GM21717 (cell line): ENCODE data around the gene SSMEM1.
"Not testable (repeated sequence)": the region's sequence is repeated elsewhere in the genome, so short reads cannot be mapped to it uniquely, and the experiment has no call there.

Source experiments
- ATAC-seq: cut with Tn5 transposase; IDR thresholded peaks from one replicate; pipeline ENCODE4 v1.9.1; 2021; ENCODE audit warnings: mild to moderate bottlenecking, moderate library complexity; ENCODE audit not compliant: unreplicated experiment

The SSMEM1 gene

DNA sequence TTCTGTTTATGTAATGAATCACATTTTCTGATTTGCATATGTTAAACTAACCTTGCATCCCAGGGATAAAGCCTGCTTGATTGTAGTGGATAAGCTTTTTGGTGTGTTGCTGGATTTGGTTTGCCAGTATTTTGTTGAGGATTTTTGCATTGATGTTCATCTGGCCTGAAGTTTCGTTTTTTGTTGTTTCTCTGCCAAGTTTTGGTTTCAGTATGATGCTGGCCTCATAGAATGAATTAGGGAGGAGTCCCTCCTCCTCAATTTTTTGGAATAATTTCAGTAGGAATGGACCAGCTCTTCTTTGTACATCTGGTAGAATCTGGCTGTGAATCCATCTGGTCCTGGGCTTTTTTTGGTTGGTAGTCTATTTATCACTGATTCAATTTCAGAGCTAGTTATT is 35.8 kb downstream of the SSMEM1 start:
- not testable (repeated sequence) for ATAC-seq

DNA sequence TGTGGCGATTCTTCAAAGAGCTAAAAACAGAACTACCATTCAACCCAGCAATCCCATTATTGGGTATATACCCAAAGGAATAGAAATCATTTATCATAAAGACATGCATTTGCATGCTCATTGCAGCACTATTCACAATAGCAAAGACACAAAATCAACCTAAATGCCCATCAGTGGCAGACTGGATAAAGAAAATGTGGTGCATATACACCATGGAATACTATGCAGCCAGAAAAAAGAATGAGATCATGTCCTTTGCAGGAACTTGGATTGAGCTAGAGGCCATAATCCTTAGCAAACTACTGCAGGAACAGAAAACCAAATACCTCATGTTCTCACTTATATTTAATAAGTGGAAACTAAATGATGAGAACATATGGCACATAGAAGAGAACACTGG is 38.8 kb downstream of the SSMEM1 start:
- ATAC-seq, result not testable (repeated sequence)

DNA sequence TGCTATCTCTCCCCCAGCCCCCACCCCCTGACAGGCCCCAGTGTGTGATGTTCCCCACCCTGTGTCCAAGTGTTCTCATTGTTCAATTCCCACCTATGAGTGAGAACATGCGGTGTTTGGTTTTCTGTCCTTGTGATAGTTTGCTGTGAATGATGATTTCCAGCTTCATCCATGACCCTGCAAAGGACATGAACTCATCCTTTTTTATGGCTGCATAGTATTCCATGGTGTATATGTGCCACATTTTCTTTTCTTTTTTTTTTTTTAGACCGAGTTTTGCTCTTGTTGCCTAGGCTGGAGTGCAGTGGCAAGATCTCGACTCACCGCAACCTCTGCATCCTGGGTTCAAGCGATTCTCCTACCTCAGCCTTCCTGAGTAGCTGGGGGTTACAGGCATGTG is 41.2 kb downstream of the SSMEM1 start:
- not testable (repeated sequence) for ATAC-seq

DNA sequence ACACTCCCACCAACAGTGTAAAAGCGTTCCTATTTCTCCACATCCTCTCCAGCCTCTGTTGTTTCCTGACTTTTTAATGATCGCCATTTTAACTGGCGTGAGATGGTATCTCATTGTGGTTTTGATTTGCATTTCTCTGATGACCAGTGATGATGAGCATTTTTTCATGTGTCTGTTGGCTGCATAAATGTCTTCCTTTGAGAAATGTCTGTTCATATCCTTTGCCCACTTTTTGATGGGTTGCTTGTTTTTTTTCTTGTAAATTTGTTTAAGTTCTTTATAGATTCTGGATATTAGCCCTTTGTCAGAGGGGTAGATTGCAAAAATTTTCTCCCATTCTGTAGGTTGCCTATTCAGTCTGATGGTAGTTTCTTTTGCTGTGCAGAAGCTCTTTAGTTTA is 42.0 kb downstream of the SSMEM1 start:
- ATAC-seq, result not testable (repeated sequence)

DNA sequence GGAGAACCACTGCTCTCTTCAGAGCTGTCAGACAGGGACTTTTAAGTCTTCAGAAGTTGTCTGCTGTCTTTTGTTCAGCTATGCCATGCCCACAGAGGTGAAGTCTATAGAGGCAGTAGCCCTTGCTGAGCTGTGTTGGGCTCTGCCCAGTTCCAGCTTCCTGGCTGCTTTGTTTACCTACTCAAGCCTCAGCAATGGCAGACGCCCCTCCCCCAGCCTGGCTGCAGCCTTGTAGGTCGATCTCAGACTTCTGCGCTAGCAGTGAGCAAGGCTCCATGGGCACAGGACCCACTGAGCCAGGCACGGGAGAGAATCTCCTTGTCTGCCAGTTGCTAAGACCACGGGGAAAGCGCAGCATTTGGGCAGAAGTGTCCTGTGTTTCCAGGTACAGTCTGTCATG is 46.9 kb downstream of the SSMEM1 start:
- no peak for ATAC-seq

DNA sequence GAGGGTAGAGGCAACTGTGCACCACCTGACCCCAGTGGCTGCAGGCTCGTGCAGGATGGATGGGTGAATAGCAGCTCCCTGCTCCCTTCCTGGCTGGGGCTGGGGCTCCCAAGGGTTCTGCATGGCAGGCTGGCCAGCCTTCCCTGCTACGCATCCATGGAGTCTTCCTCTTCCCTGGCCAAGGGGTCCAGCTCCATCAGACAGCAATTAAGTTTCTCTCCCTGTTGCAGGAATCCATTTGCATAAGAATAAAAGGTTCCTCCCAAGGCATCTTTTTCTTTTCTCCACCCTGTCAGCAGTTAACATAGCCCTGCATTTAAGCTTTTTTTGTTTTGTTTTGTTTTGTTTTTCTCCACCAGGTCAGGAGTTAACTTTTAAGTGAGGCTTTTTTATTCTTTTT is 49.0 kb downstream of the SSMEM1 start:
- ATAC-seq, result no peak

DNA sequence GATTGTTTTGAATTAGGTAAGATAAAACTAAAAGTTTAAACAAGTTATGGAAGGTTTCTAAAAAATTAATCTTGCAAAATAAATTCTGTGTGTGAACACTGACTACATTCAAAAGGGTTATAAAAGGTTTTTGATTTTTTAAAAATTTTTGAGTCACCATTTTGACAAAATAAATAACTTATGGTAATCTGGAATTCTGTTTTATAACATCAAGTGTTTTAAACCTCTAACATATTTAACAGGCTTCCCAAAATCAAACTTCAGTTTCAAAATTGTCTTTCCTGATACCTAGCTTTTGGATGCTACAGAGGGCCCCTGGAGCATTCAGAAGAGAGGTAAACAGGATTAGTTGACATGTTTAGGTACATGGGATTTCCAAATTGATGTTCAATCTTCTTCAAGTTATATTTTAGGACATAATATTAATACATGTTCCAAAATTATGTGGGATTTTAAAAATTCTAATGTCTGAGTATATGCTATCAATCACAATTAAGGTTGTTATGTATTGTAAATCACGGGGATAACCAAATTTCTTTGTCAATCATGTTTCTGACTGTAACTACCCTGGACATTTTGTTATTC is 50.9 kb downstream of the SSMEM1 start:
- no peak for ATAC-seq

DNA sequence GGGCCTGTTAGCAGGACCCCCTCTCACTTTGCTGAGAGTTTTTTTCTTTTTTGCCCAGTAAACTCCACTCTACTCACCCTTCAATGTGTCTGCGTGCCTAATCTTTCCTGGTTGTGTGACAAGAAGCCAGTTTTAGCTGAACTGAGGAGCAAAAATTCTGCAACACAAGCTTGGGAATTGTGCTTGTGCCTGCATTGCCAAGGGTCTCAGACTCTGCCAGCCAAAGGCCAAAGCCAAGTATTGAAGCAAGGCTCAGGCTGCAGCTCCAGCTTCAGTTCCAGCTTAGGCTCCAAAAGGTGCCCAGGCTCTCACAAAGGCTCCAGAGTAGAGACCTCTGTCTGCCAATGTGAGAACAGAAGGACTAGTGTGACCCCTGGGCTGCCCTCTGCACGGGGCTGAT is 54.8 kb downstream of the SSMEM1 start:
- ATAC-seq, result no peak

DNA sequence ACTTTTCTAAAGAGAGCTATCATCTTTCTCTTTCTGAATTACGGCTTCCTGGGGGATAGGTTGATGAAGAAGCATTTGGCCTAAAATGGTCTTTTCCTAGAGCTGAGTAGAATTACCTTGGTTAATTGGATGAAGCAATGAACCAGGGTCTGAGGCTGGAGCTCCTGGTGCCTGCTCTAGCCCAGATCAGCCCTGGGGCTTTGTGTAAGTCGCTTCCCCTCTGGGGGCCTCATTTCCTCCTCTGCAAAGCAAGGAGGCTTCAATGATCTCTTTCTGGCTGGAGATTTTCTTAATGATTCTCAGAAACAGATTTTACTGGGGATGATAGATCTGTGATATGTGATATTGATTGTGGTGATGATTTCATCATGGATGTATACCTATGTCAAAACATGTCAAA is 55.5 kb downstream of the SSMEM1 start:
- ATAC-seq, result no peak
